ENCODE measurements around the gene ACSBG1. TPM values are rescaled to one million over a fixed set of nuclear protein-coding genes. Genes with fewer than 3 reads are reported as not detected.

The ACSBG1 gene
- total and polyA plus RNA-seq, 2 donors (not counting 1 experiment from before 2014, with no cell fraction given) = not detected

DNA sequence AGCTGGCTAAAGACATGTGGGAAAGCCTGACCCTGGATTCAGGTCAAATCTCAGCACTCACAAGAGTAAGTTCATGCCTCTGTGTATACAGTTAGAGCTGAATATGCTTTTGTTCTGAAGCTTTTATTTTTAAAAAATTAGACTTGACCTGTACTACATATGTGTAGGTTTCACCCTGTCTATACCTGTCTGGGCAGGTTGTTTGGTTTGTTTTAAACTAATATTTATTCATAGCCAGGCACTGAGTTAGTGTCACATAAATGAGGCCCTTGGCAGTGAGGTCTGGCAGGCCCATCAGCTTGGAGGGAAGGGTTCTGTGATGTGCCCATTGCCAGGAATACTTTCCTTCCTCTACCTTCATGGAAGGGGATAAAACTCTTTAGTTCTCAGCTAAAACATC, 31.9 kb upstream of the ACSBG1 start:
- Histone ChIP-seq H3K4me3 (replicated peaks in 1 of 4; ENCODE audit: control extremely low read depth in 1 of 4, insufficient read depth in 1 of 4, low read depth in 3 of 4, low read length in 4 of 4) (no peak overlapping the region), H4K20me1 (ENCODE audit: control insufficient read depth, extremely low read depth, insufficient read depth, low read length) (no peaks in the 10 kb centered on the region), H3K4me2 (ENCODE audit: extremely low read depth, insufficient read depth, low read length) (no peak overlapping the region), H3K79me2 (ENCODE audit: control insufficient read depth, insufficient read depth, low read length) (no peaks in the 10 kb centered on the region), H3K9ac (ENCODE audit: insufficient read depth, low read length) (no peak overlapping the region), H3K27ac (ENCODE audit: insufficient read depth, low read length) (no peak overlapping the region), H3K9me3 (ENCODE audit: control insufficient read depth, insufficient read depth, low read depth, low read length) (no peaks in the 10 kb centered on the region), H3K36me3 (ENCODE audit: control insufficient read depth, insufficient read depth, low read length) (no peaks in the 10 kb centered on the region), H2AFZ (ENCODE audit: low read length) (no peak overlapping the region), H3K4me1 (ENCODE audit: control insufficient read depth, extremely low read depth, insufficient read depth, low read length) (peaks cover 2% of the 10 kb centered on the region), H3K27me3 (ENCODE audit: control insufficient read depth, insufficient read depth, low read length) (no peaks in the 10 kb centered on the region)
- TF ChIP-seq, protein P1, sequence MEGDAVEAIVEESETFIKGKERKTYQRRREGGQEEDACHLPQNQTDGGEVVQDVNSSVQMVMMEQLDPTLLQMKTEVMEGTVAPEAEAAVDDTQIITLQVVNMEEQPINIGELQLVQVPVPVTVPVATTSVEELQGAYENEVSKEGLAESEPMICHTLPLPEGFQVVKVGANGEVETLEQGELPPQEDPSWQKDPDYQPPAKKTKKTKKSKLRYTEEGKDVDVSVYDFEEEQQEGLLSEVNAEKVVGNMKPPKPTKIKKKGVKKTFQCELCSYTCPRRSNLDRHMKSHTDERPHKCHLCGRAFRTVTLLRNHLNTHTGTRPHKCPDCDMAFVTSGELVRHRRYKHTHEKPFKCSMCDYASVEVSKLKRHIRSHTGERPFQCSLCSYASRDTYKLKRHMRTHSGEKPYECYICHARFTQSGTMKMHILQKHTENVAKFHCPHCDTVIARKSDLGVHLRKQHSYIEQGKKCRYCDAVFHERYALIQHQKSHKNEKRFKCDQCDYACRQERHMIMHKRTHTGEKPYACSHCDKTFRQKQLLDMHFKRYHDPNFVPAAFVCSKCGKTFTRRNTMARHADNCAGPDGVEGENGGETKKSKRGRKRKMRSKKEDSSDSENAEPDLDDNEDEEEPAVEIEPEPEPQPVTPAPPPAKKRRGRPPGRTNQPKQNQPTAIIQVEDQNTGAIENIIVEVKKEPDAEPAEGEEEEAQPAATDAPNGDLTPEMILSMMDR (conservative IDR thresholded peaks at IDR 0.05 in 1 of 2, IDR thresholded peaks at IDR 0.05 in 1 of 2; ENCODE audit: low read depth in 1 of 2, low read length in 2 of 2) = no peak
- no peak for DNase-seq (ENCODE audit: low read depth in 2 of 2)

DNA sequence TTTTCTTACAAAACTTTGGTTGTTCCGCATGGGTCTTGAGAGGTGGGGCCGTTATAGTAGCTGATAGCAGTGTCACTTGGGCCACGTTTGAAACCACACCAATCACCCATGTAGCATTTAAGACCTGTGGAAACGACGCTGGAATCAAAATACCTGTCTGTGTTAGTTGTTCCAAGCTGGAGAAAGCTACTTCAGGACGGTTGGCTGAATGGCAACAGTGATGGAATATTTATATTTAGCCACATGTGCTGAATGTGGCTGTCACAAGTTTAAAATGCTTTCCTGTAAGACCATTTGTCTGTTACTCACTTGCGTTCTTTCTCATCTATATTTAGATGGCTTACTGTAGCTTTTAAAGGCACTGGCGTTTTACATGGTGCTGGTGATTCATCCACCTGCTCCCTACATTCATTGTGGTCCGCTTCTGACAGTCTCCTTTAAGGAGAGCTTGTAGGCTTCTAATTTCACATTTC, 31.4 kb upstream of the ACSBG1 start:
- H3K9me3 ChIP-seq (ENCODE audit: control insufficient read depth, insufficient read depth, low read depth, low read length) = no peaks in the 10 kb centered on the region
- peaks cover 2% of the 10 kb centered on the region for H3K4me1 ChIP-seq (ENCODE audit: control insufficient read depth, extremely low read depth, insufficient read depth, low read length)
- H3K9ac ChIP-seq (ENCODE audit: insufficient read depth, low read length) = no peak overlapping the region
- H3K4me2 ChIP-seq (ENCODE audit: extremely low read depth, insufficient read depth, low read length) = no peak overlapping the region
- no peaks in the 10 kb centered on the region for H3K79me2 ChIP-seq (ENCODE audit: control insufficient read depth, insufficient read depth, low read length)
- TF ChIP-seq, protein P1 (conservative IDR thresholded peaks at IDR 0.05 in 1 of 2, IDR thresholded peaks at IDR 0.05 in 1 of 2; ENCODE audit: low read depth in 1 of 2, low read length in 2 of 2) = no peak
- no peak for TF ChIP-seq EZH2 (IDR thresholded peaks at IDR 0.05; ENCODE audit: low read length, missing control alignments)
- H4K20me1 ChIP-seq (ENCODE audit: control insufficient read depth, extremely low read depth, insufficient read depth, low read length) = no peaks in the 10 kb centered on the region
- H2AFZ ChIP-seq (ENCODE audit: low read length) = no peak overlapping the region
- H3K27ac ChIP-seq (ENCODE audit: insufficient read depth, low read length) = no peak overlapping the region
- H3K27me3 ChIP-seq (ENCODE audit: control insufficient read depth, insufficient read depth, low read length) = no peaks in the 10 kb centered on the region
- peak; percentile 53 to 86 for DNase-seq (ENCODE audit: low read depth in 2 of 2)
- H3K4me3 ChIP-seq (replicated peaks in 1 of 4; ENCODE audit: control extremely low read depth in 1 of 4, insufficient read depth in 1 of 4, low read depth in 3 of 4, low read length in 4 of 4) = no peak overlapping the region
- H3K36me3 ChIP-seq (ENCODE audit: control insufficient read depth, insufficient read depth, low read length) = no peaks in the 10 kb centered on the region

DNA sequence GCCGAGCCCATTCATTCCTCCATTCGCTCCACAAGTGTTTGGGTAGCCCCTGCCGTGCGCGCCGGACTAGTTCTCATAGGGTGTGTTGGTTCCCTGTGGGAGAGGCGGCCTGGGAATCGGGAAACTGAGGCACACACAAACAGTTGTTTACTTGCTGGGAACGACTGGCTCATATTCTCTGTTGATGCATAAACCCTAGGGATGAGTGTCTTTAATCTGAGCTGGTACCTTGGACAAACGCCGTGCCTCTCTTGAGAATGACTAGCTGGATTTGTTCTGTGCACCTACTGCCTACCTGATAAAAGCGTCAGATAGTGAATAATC, 30.7 kb upstream of the ACSBG1 start:
- H3K36me3 ChIP-seq (ENCODE audit: control insufficient read depth, insufficient read depth, low read length) = no peaks in the 10 kb centered on the region
- no peaks in the 10 kb centered on the region for H4K20me1 ChIP-seq (ENCODE audit: control insufficient read depth, extremely low read depth, insufficient read depth, low read length)
- no peak overlapping the region for H3K9ac ChIP-seq (ENCODE audit: insufficient read depth, low read length)
- peak overlapping the region; percentile 76 for H2AFZ ChIP-seq (ENCODE audit: low read length)
- H3K4me1 ChIP-seq (ENCODE audit: control insufficient read depth, extremely low read depth, insufficient read depth, low read length) = peaks cover 2% of the 10 kb centered on the region
- H3K79me2 ChIP-seq (ENCODE audit: control insufficient read depth, insufficient read depth, low read length) = no peaks in the 10 kb centered on the region
- peak overlapping the region; percentile 62 for H3K4me2 ChIP-seq (ENCODE audit: extremely low read depth, insufficient read depth, low read length)
- no peaks in the 10 kb centered on the region for H3K9me3 ChIP-seq (ENCODE audit: control insufficient read depth, insufficient read depth, low read depth, low read length)
- no peak for DNase-seq (ENCODE audit: low read depth in 2 of 2)
- peak overlapping the region in 3 of 4 experiments; percentile 29 to 54 (median 33) for H3K4me3 ChIP-seq (replicated peaks in 1 of 4; ENCODE audit: control extremely low read depth in 1 of 4, insufficient read depth in 1 of 4, low read depth in 3 of 4, low read length in 4 of 4)
- H3K27ac ChIP-seq (ENCODE audit: insufficient read depth, low read length) = no peak overlapping the region
- no peak for TF ChIP-seq EZH2 (IDR thresholded peaks at IDR 0.05; ENCODE audit: low read length, missing control alignments)
- TF ChIP-seq, protein P1 (conservative IDR thresholded peaks at IDR 0.05 in 1 of 2, IDR thresholded peaks at IDR 0.05 in 1 of 2; ENCODE audit: low read depth in 1 of 2, low read length in 2 of 2) = no peak
- no peaks in the 10 kb centered on the region for H3K27me3 ChIP-seq (ENCODE audit: control insufficient read depth, insufficient read depth, low read length)

Data from fibroblast of lung (primary cell).